Measurements from ENCODE around the gene AVPR1A.

The AVPR1A gene

GRCh38 chr12:63149909-63150712 lies 890 bp downstream of the AVPR1A start:
- Histone ChIP-seq H3K9ac (ENCODE audit: low read depth, low read length) (peak overlapping the region; percentile 38; the same call in 1 of the 2 replicates), H3K4me1 (ENCODE audit: insufficient read depth, low read length) (no peaks in the 10 kb centered on the region), H3K4me3 (ENCODE audit: low read length) (peak overlapping the region; percentile 55), H3K9me3 (ENCODE audit: insufficient read depth, low read depth, low read length) (peaks cover 7% of the 10 kb centered on the region; the same call in 1 of the 2 replicates), H3K27me3 (ENCODE audit: insufficient read depth, low read length) (peaks cover 75% of the 10 kb centered on the region), H3K36me3 (ENCODE audit: insufficient read depth, low read length) (no peaks in the 10 kb centered on the region), H3K27ac (ENCODE audit: low read depth, low read length) (no peak overlapping the region)
- WGBS: 14% methylated on average over 75 of the region's 75 CpGs

- 91% methylated on average over 3 of the region's 3 CpGs for WGBS
- H3K27ac ChIP-seq (ENCODE audit: low read depth, low read length): no peak overlapping the region
- no peak overlapping the region for H3K4me3 ChIP-seq (ENCODE audit: low read length)
- H3K9me3 ChIP-seq (ENCODE audit: insufficient read depth, low read depth, low read length): no peaks in the 10 kb centered on the region
- peaks cover 57% of the 10 kb centered on the region for H3K27me3 ChIP-seq (ENCODE audit: insufficient read depth, low read length)
- H3K9ac ChIP-seq (ENCODE audit: low read depth, low read length): no peak overlapping the region
- no peaks in the 10 kb centered on the region for H3K36me3 ChIP-seq (ENCODE audit: insufficient read depth, low read length)
- H3K4me1 ChIP-seq (ENCODE audit: insufficient read depth, low read length): no peaks in the 10 kb centered on the region
Measured at GRCh38 chr12:63144556-63144955, 6.4 kb downstream of the AVPR1A start.

- WGBS: 82% methylated on average over 1 of the region's 4 CpGs
- no peaks in the 10 kb centered on the region for H3K9me3 ChIP-seq (ENCODE audit: insufficient read depth, low read depth, low read length)
Measured at GRCh38 chr12:63138488-63138887, 12.5 kb downstream of the AVPR1A start.

GRCh38 chr12:63133981-63134380 lies 17.0 kb downstream of the AVPR1A start:
- no peak overlapping the region for H3K27ac ChIP-seq (ENCODE audit: low read depth, low read length)
- no peaks in the 10 kb centered on the region for H3K36me3 ChIP-seq (ENCODE audit: insufficient read depth, low read length)
- H3K27me3 ChIP-seq (ENCODE audit: insufficient read depth, low read length): no peaks in the 10 kb centered on the region; the same call in 1 of the 2 replicates
- no peaks in the 10 kb centered on the region for H3K4me1 ChIP-seq (ENCODE audit: insufficient read depth, low read length)
- 91% methylated on average over 4 of the region's 4 CpGs for WGBS
- no peaks in the 10 kb centered on the region for H3K9me3 ChIP-seq (ENCODE audit: insufficient read depth, low read depth, low read length)
- no peak overlapping the region for H3K9ac ChIP-seq (ENCODE audit: low read depth, low read length)
- no peak overlapping the region for H3K4me3 ChIP-seq (ENCODE audit: low read length)

More at GRCh38 chr12:63138488-63138887, 12.5 kb downstream of the AVPR1A start:
- peaks cover 4% of the 10 kb centered on the region; the same call in 1 of the 2 replicates for H3K27me3 ChIP-seq (ENCODE audit: insufficient read depth, low read length)
- no peak overlapping the region for H3K27ac ChIP-seq (ENCODE audit: low read depth, low read length)
- H3K4me3 ChIP-seq (ENCODE audit: low read length): no peak overlapping the region
- no peak overlapping the region for H3K9ac ChIP-seq (ENCODE audit: low read depth, low read length)
- H3K36me3 ChIP-seq (ENCODE audit: insufficient read depth, low read length): no peaks in the 10 kb centered on the region
- no peaks in the 10 kb centered on the region for H3K4me1 ChIP-seq (ENCODE audit: insufficient read depth, low read length)

GRCh38 chr12:63132201-63132600 lies 18.8 kb downstream of the AVPR1A start:
- Histone ChIP-seq H3K4me3 (ENCODE audit: low read length) (no peak overlapping the region), H3K36me3 (ENCODE audit: insufficient read depth, low read length) (no peaks in the 10 kb centered on the region), H3K27ac (ENCODE audit: low read depth, low read length) (no peak overlapping the region), H3K4me1 (ENCODE audit: insufficient read depth, low read length) (no peaks in the 10 kb centered on the region), H3K9me3 (ENCODE audit: insufficient read depth, low read depth, low read length) (no peaks in the 10 kb centered on the region), H3K27me3 (ENCODE audit: insufficient read depth, low read length) (no peaks in the 10 kb centered on the region), H3K9ac (ENCODE audit: low read depth, low read length) (no peak overlapping the region)
- WGBS: 82% methylated on average over 1 of the region's 1 CpG

GRCh38 chr12:63129927-63130326 lies 21.1 kb downstream of the AVPR1A start:
- Histone ChIP-seq H3K9me3 (ENCODE audit: insufficient read depth, low read depth, low read length) (no peaks in the 10 kb centered on the region), H3K9ac (ENCODE audit: low read depth, low read length) (no peak overlapping the region), H3K36me3 (ENCODE audit: insufficient read depth, low read length) (no peaks in the 10 kb centered on the region), H3K4me3 (ENCODE audit: low read length) (no peak overlapping the region), H3K4me1 (ENCODE audit: insufficient read depth, low read length) (no peaks in the 10 kb centered on the region), H3K27me3 (ENCODE audit: insufficient read depth, low read length) (no peaks in the 10 kb centered on the region), H3K27ac (ENCODE audit: low read depth, low read length) (no peak overlapping the region)
- 75% methylated on average over 2 of the region's 2 CpGs for WGBS

GRCh38 chr12:63124778-63125177 lies 26.2 kb downstream of the AVPR1A start:
- H3K27ac ChIP-seq (ENCODE audit: low read depth, low read length): no peak overlapping the region
- no peak overlapping the region for H3K4me3 ChIP-seq (ENCODE audit: low read length)
- no peaks in the 10 kb centered on the region for H3K36me3 ChIP-seq (ENCODE audit: insufficient read depth, low read length)
- no peaks in the 10 kb centered on the region for H3K9me3 ChIP-seq (ENCODE audit: insufficient read depth, low read depth, low read length)
- no peaks in the 10 kb centered on the region for H3K4me1 ChIP-seq (ENCODE audit: insufficient read depth, low read length)
- H3K9ac ChIP-seq (ENCODE audit: low read depth, low read length): no peak overlapping the region
- H3K27me3 ChIP-seq (ENCODE audit: insufficient read depth, low read length): no peaks in the 10 kb centered on the region

GRCh38 chr12:63103494-63104131 lies 47.4 kb downstream of the AVPR1A start:
- H3K36me3 ChIP-seq (ENCODE audit: insufficient read depth, low read length): no peaks in the 10 kb centered on the region
- H3K4me1 ChIP-seq (ENCODE audit: insufficient read depth, low read length): no peaks in the 10 kb centered on the region
- no peak overlapping the region for H3K27ac ChIP-seq (ENCODE audit: low read depth, low read length)
- no peaks in the 10 kb centered on the region for H3K9me3 ChIP-seq (ENCODE audit: insufficient read depth, low read depth, low read length)
- no peaks in the 10 kb centered on the region for H3K27me3 ChIP-seq (ENCODE audit: insufficient read depth, low read length)
- H3K4me3 ChIP-seq (ENCODE audit: low read length): no peak overlapping the region
- WGBS: 37% methylated on average over 2 of the region's 5 CpGs
- H3K9ac ChIP-seq (ENCODE audit: low read depth, low read length): no peak overlapping the region

GRCh38 chr12:63101920-63102319 lies 49.1 kb downstream of the AVPR1A start:
- Histone ChIP-seq H3K4me1 (ENCODE audit: insufficient read depth, low read length) (no peaks in the 10 kb centered on the region), H3K27me3 (ENCODE audit: insufficient read depth, low read length) (no peaks in the 10 kb centered on the region), H3K9me3 (ENCODE audit: insufficient read depth, low read depth, low read length) (no peaks in the 10 kb centered on the region), H3K9ac (ENCODE audit: low read depth, low read length) (no peak overlapping the region), H3K36me3 (ENCODE audit: insufficient read depth, low read length) (no peaks in the 10 kb centered on the region), H3K27ac (ENCODE audit: low read depth, low read length) (no peak overlapping the region), H3K4me3 (ENCODE audit: low read length) (no peak overlapping the region)
- 88% methylated on average over 2 of the region's 2 CpGs for WGBS

GRCh38 chr12:63098851-63099250 lies 52.1 kb downstream of the AVPR1A start:
- 100% methylated on average over 1 of the region's 2 CpGs for WGBS
- H3K27me3 ChIP-seq (ENCODE audit: insufficient read depth, low read length): no peaks in the 10 kb centered on the region
- no peak overlapping the region for H3K4me3 ChIP-seq (ENCODE audit: low read length)
- H3K36me3 ChIP-seq (ENCODE audit: insufficient read depth, low read length): no peaks in the 10 kb centered on the region
- H3K4me1 ChIP-seq (ENCODE audit: insufficient read depth, low read length): peaks cover 5% of the 10 kb centered on the region
- no peak overlapping the region for H3K9ac ChIP-seq (ENCODE audit: low read depth, low read length)
- H3K9me3 ChIP-seq (ENCODE audit: insufficient read depth, low read depth, low read length): no peaks in the 10 kb centered on the region
- no peak overlapping the region for H3K27ac ChIP-seq (ENCODE audit: low read depth, low read length)

- no peak overlapping the region for H3K4me3 ChIP-seq (ENCODE audit: low read length)
- H3K27me3 ChIP-seq (ENCODE audit: insufficient read depth, low read length): no peaks in the 10 kb centered on the region
- peaks cover 7% of the 10 kb centered on the region for H3K4me1 ChIP-seq (ENCODE audit: insufficient read depth, low read length)
- H3K9ac ChIP-seq (ENCODE audit: low read depth, low read length): no peak overlapping the region
- WGBS: 98% methylated on average over 7 of the region's 7 CpGs
- H3K36me3 ChIP-seq (ENCODE audit: insufficient read depth, low read length): no peaks in the 10 kb centered on the region
- H3K9me3 ChIP-seq (ENCODE audit: insufficient read depth, low read depth, low read length): no peaks in the 10 kb centered on the region
- H3K27ac ChIP-seq (ENCODE audit: low read depth, low read length): no peak overlapping the region
Measured at GRCh38 chr12:63095369-63095980, 55.5 kb downstream of the AVPR1A start.

All from HUES64 (cell line).